Fibroblast of lung (primary cell): ENCODE results near the gene SLC30A7. TPM values are rescaled to one million over a fixed set of nuclear protein-coding genes. Genes with fewer than 3 reads are reported as not detected.

Experiments
- DNase-seq, 2 donors: peaks; one replicate each; pipeline versions ENCODE4 v3.0.0 to v3.0.0-alpha.2; 2010; ENCODE audit warnings: low read depth in 2 of 2
- H2AFZ ChIP-seq: 2 replicates; pipeline ENCODE4 v1.5.1; 2012; ENCODE audit warnings: low read length, control low read depth, inconsistent platforms
- H3K27ac ChIP-seq: 2 replicates; pipeline ENCODE4 v1.5.1; 2011; ENCODE audit warnings: low read length, control low read depth; ENCODE audit not compliant: insufficient read depth
- H3K27me3 ChIP-seq: 2 replicates; pipeline ENCODE4 v1.5.1; 2011; ENCODE audit warnings: mild to moderate bottlenecking, low read length; ENCODE audit not compliant: control insufficient read depth, insufficient read depth
- H3K36me3 ChIP-seq: 2 replicates; pipeline ENCODE4 v1.5.1; 2011; ENCODE audit warnings: low read length; ENCODE audit not compliant: control insufficient read depth, insufficient read depth
- H3K4me1 ChIP-seq: 2 replicates; pipeline ENCODE4 v1.5.1; 2011; ENCODE audit warnings: low read length; ENCODE audit not compliant: control insufficient read depth, insufficient read depth; ENCODE audit errors: extremely low read depth
- H3K4me2 ChIP-seq: 2 replicates; pipeline ENCODE4 v1.5.1; 2011; ENCODE audit warnings: low read length, control low read depth; ENCODE audit not compliant: insufficient read depth; ENCODE audit errors: extremely low read depth
- H3K4me3 ChIP-seq, 4 experiments: fragments of 200-600 bp in 1 of 4; sonication (generic) in 1 of 4; replicated peaks in 1 of 4; 2 replicates each; pipeline ENCODE4 v1.5.1; 2011 to 2016; ENCODE audit warnings: low read length in 4 of 4, low read depth in 3 of 4, mild to moderate bottlenecking in 3 of 4, control low read depth in 2 of 4, inconsistent platforms in 1 of 4, mixed read lengths in 1 of 4; ENCODE audit not compliant: insufficient read depth in 1 of 4; ENCODE audit errors: control extremely low read depth in 1 of 4
- H3K79me2 ChIP-seq: 2 replicates; pipeline ENCODE4 v1.5.1; 2012; ENCODE audit warnings: mild to moderate bottlenecking, low read length, inconsistent platforms; ENCODE audit not compliant: control insufficient read depth, insufficient read depth
- H3K9ac ChIP-seq: 2 replicates; pipeline ENCODE4 v1.5.1; 2011; ENCODE audit warnings: mild to moderate bottlenecking, low read length, control low read depth; ENCODE audit not compliant: insufficient read depth
- H3K9me3 ChIP-seq: 2 replicates; pipeline ENCODE4 v1.5.1; 2012; ENCODE audit warnings: low read depth, low read length; ENCODE audit not compliant: control insufficient read depth, insufficient read depth
- H4K20me1 ChIP-seq: 2 replicates; pipeline ENCODE4 v1.5.1; 2011; ENCODE audit warnings: low read length; ENCODE audit not compliant: control insufficient read depth, insufficient read depth; ENCODE audit errors: extremely low read depth
- CTCF ChIP-seq, 2 donors: IDR thresholded peaks in 1 of 2; conservative IDR thresholded peaks in 1 of 2; 1 replicate in 1 of 2; 2 replicates in 1 of 2; pipeline ENCODE4 v1.5.1; 2011 to 2012; ENCODE audit warnings: low read length in 2 of 2, control low read depth in 1 of 2, inconsistent platforms in 1 of 2, low read depth in 1 of 2, mild to moderate bottlenecking in 1 of 2
- EZH2 ChIP-seq: IDR thresholded peaks from 2 replicates; pipeline ENCODE4 v1.5.1; 2012; ENCODE audit warnings: low read length, control low read depth, mild to moderate bottlenecking; ENCODE audit errors: missing control alignments
- polyA plus RNA-seq, 2 donors: library from polyadenylated mRNA; depleted of rRNA in 1 of 2; stranded (reverse) in 1 of 2; unstranded in 1 of 2; fragments of >200 nt; gene quantifications; 2 replicates each; pipeline ENCODE4 v1.2.1, GENCODE V29; 2011 to 2012; ENCODE audit warnings: missing spikeins in 1 of 2
- total RNA-seq: library from RNA; depleted of rRNA; stranded (reverse); fragments of >200 nt; gene quantifications from 2 replicates; pipeline ENCODE4 v1.2.1, GENCODE V29; 2014

SLC30A7 gene
- total and polyA plus RNA-seq, 2 donors (not counting 1 experiment from before 2014, with no cell fraction given) = 23.1 to 37.4 TPM

DNA sequence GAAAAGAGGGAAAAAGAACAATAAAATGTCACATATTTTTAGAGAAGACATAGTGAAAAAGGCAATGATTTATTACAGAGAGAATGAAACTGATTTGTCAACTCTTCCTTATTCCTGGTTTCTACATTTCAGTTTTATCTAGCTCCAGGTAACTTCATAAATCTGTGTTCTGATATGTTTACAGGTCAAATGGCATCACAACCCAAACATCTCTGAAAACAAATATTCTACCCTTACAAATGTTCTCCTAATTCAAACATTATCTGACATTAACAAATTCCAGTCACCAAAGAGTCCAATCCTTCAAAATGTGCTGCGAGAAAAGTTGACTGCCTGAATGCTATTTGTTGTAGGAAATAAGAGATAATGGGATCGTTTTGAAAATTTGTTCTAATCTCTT lies 21.5 kb upstream of the SLC30A7 start:
- Histone ChIP-seq H3K4me3 (no peak overlapping the region), H3K4me2 (no peak overlapping the region), H3K4me1 (no peaks in the 10 kb centered on the region), H2AFZ (no peak overlapping the region), H3K27ac (no peak overlapping the region), H3K27me3 (no peaks in the 10 kb centered on the region), H3K79me2 (no peaks in the 10 kb centered on the region), H4K20me1 (no peaks in the 10 kb centered on the region), H3K36me3 (no peaks in the 10 kb centered on the region), H3K9me3 (no peaks in the 10 kb centered on the region), H3K9ac (no peak overlapping the region)
- TF ChIP-seq CTCF (conservative IDR thresholded peaks at IDR 0.05 in 1 of 2, IDR thresholded peaks at IDR 0.05 in 1 of 2; ENCODE audit: low read depth in 1 of 2, low read length in 2 of 2) (no peak), EZH2 (no peak)
- DNase-seq = no peak

DNA sequence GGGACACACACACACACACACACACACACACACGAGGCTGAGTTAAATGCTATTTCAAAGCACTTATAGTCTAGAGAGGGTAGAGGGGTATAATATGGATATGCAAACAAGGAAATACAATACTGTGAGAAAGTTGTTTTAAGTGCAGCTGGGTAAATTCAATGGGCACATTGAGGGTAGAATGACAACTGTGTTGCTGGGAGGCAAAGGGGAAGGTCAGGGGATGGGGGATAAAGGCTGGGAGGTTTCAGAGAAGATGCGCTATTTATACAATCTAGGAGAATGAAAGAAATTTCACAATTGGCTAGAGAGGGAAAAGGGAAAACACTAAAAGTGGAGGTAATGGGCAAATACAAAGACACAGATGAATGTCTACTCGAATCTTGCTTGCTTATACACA lies 20.7 kb upstream of the SLC30A7 start:
- no peaks in the 10 kb centered on the region for H3K9me3 ChIP-seq

DNA sequence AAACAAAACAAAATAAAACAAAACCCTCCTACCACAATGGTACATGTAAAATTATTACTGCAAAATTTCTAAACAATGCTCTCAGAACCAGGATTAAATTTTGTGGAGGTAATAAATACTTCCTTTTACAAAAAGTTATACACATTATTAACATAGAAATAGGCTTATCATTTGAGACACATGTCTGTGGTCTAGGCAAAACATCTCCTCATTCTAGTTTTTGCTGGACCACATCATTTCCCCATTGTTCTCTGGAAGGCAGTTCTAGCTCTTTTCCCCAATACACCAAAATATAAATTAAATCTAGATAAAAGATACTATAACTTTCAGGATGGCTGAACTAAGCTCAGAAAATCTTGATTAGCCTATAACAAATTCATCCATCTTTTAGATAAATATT lies 19.6 kb upstream of the SLC30A7 start:
- no peaks in the 10 kb centered on the region for H3K27me3 ChIP-seq
- no peaks in the 10 kb centered on the region for H3K36me3 ChIP-seq
- H3K9me3 ChIP-seq = no peaks in the 10 kb centered on the region
- H4K20me1 ChIP-seq = no peaks in the 10 kb centered on the region
- no peak overlapping the region for H3K4me2 ChIP-seq
- DNase-seq = no peak
- no peak overlapping the region for H3K27ac ChIP-seq
- H3K79me2 ChIP-seq = no peaks in the 10 kb centered on the region
- H2AFZ ChIP-seq = no peak overlapping the region
- TF ChIP-seq EZH2 (no peak), CTCF (conservative IDR thresholded peaks at IDR 0.05 in 1 of 2, IDR thresholded peaks at IDR 0.05 in 1 of 2; ENCODE audit: low read depth in 1 of 2, low read length in 2 of 2) (no peak)
- H3K4me3 ChIP-seq = no peak overlapping the region
- H3K4me1 ChIP-seq = no peaks in the 10 kb centered on the region
- H3K9ac ChIP-seq = no peak overlapping the region

More for the DNA sequence above, 20.7 kb upstream of the SLC30A7 start:
- DNase-seq = no peak
- Histone ChIP-seq H3K36me3 (no peaks in the 10 kb centered on the region), H3K4me2 (no peak overlapping the region), H3K27me3 (no peaks in the 10 kb centered on the region), H3K4me3 (no peak overlapping the region), H3K27ac (no peak overlapping the region), H3K9ac (no peak overlapping the region), H2AFZ (no peak overlapping the region), H3K4me1 (no peaks in the 10 kb centered on the region), H4K20me1 (no peaks in the 10 kb centered on the region), H3K79me2 (no peaks in the 10 kb centered on the region)
- TF ChIP-seq EZH2 (no peak), CTCF (conservative IDR thresholded peaks at IDR 0.05 in 1 of 2, IDR thresholded peaks at IDR 0.05 in 1 of 2; ENCODE audit: low read depth in 1 of 2, low read length in 2 of 2) (no peak)
